Nephron (organoid): ENCODE results near the gene ZC3H8.
A peak's percentile ranks its signal among the peaks of the same experiment; 100 is the strongest.

Source experiments
- H3K27ac Mint-ChIP-seq, 3 experiments: 2 replicates each; pipeline ENCODE4 v1.8.0; 2020; ENCODE audit warnings: mixed read lengths in 3 of 3, mild to moderate bottlenecking in 2 of 3, moderate library complexity in 1 of 3
- H3K27me3 Mint-ChIP-seq: 2 replicates; pipeline ENCODE4 v1.8.0; 2021; ENCODE audit warnings: low read depth, mild to moderate bottlenecking, moderate library complexity, mixed read lengths
- H3K36me3 Mint-ChIP-seq: 2 replicates; pipeline ENCODE4 v1.8.0; 2020; ENCODE audit warnings: low read depth, mixed read lengths
- H3K4me1 Mint-ChIP-seq: 2 replicates; pipeline ENCODE4 v1.8.0; 2020; ENCODE audit warnings: mixed read lengths
- H3K4me3 Mint-ChIP-seq, 3 experiments: 2 replicates each; pipeline ENCODE4 v1.8.0; 2020; ENCODE audit warnings: mild to moderate bottlenecking in 3 of 3, mixed read lengths in 3 of 3, moderate library complexity in 2 of 3
- H3K9me3 Mint-ChIP-seq: 2 replicates; pipeline ENCODE4 v1.8.0; 2020; ENCODE audit warnings: mixed read lengths
- TF ChIP-seq, protein P1 (sequence below), 3 experiments: fragments of 200-600 bp; sonication (generic); IDR thresholded peaks; one replicate each; pipeline ENCODE4 v1.5.0; 2021; ENCODE audit warnings: antibody characterized with exemption in 3 of 3; ENCODE audit not compliant: unreplicated experiment in 3 of 3

ZC3H8 gene

GRCh38 chr2:112272669-112273068 is 17.8 kb upstream of the ZC3H8 start:
- H3K27ac Mint-ChIP-seq = peak overlapping the region; percentile 62 to 81 (median 78)
- H3K4me1 Mint-ChIP-seq = peaks cover 13% of the 10 kb centered on the region
- H3K36me3 Mint-ChIP-seq = no peaks in the 10 kb centered on the region
- H3K9me3 Mint-ChIP-seq = peaks cover 2% of the 10 kb centered on the region
- H3K27me3 Mint-ChIP-seq = peaks cover 4% of the 10 kb centered on the region
- H3K4me3 Mint-ChIP-seq = peak overlapping the region; percentile 64 to 67 (median 67)
- TF ChIP-seq, protein P1, sequence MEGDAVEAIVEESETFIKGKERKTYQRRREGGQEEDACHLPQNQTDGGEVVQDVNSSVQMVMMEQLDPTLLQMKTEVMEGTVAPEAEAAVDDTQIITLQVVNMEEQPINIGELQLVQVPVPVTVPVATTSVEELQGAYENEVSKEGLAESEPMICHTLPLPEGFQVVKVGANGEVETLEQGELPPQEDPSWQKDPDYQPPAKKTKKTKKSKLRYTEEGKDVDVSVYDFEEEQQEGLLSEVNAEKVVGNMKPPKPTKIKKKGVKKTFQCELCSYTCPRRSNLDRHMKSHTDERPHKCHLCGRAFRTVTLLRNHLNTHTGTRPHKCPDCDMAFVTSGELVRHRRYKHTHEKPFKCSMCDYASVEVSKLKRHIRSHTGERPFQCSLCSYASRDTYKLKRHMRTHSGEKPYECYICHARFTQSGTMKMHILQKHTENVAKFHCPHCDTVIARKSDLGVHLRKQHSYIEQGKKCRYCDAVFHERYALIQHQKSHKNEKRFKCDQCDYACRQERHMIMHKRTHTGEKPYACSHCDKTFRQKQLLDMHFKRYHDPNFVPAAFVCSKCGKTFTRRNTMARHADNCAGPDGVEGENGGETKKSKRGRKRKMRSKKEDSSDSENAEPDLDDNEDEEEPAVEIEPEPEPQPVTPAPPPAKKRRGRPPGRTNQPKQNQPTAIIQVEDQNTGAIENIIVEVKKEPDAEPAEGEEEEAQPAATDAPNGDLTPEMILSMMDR (IDR thresholded peaks at IDR 0.05; ENCODE audit: unreplicated experiment in 3 of 3) = no peak

- no peak overlapping the region for H3K4me3 Mint-ChIP-seq
- no peaks in the 10 kb centered on the region for H3K36me3 Mint-ChIP-seq
- H3K27ac Mint-ChIP-seq = no peak overlapping the region
- TF ChIP-seq, protein P1 (IDR thresholded peaks at IDR 0.05; ENCODE audit: unreplicated experiment in 3 of 3) = no peak
- H3K27me3 Mint-ChIP-seq = peaks cover 4% of the 10 kb centered on the region
- H3K4me1 Mint-ChIP-seq = peaks cover 4% of the 10 kb centered on the region
- H3K9me3 Mint-ChIP-seq = peaks cover 2% of the 10 kb centered on the region
Measured at GRCh38 chr2:112268547-112268946, 13.7 kb upstream of the ZC3H8 start.

GRCh38 chr2:112262876-112263275 is 8.0 kb upstream of the ZC3H8 start:
- H3K36me3 Mint-ChIP-seq = peaks cover 4% of the 10 kb centered on the region
- peaks cover 4% of the 10 kb centered on the region for H3K4me1 Mint-ChIP-seq
- TF ChIP-seq, protein P1 (IDR thresholded peaks at IDR 0.05; ENCODE audit: unreplicated experiment in 3 of 3) = no peak
- H3K4me3 Mint-ChIP-seq = no peak overlapping the region
- H3K27ac Mint-ChIP-seq = no peak overlapping the region
- H3K9me3 Mint-ChIP-seq = peaks cover 11% of the 10 kb centered on the region
- H3K27me3 Mint-ChIP-seq = peaks cover 8% of the 10 kb centered on the region

- peaks cover 8% of the 10 kb centered on the region for H3K27me3 Mint-ChIP-seq
- TF ChIP-seq, protein P1 (IDR thresholded peaks at IDR 0.05; ENCODE audit: unreplicated experiment in 3 of 3) = no peak
- peaks cover 4% of the 10 kb centered on the region for H3K36me3 Mint-ChIP-seq
- H3K4me1 Mint-ChIP-seq = peaks cover 4% of the 10 kb centered on the region
- no peak overlapping the region for H3K27ac Mint-ChIP-seq
- H3K4me3 Mint-ChIP-seq = no peak overlapping the region
- peaks cover 11% of the 10 kb centered on the region for H3K9me3 Mint-ChIP-seq
Measured at GRCh38 chr2:112260295-112260625, 5.4 kb upstream of the ZC3H8 start.

GRCh38 chr2:112259509-112260294 is 4.9 kb upstream of the ZC3H8 start:
- peaks cover 8% of the 10 kb centered on the region for H3K27me3 Mint-ChIP-seq
- H3K4me3 Mint-ChIP-seq = peak overlapping the region; percentile 32 to 53 (median 52)
- peaks cover 11% of the 10 kb centered on the region for H3K9me3 Mint-ChIP-seq
- H3K27ac Mint-ChIP-seq = no peak overlapping the region
- TF ChIP-seq, protein P1 (IDR thresholded peaks at IDR 0.05; ENCODE audit: unreplicated experiment in 3 of 3) = peak; percentile 93 to 95 (median 94)
- H3K4me1 Mint-ChIP-seq = peaks cover 4% of the 10 kb centered on the region
- peaks cover 4% of the 10 kb centered on the region for H3K36me3 Mint-ChIP-seq

- TF ChIP-seq, protein P1 (IDR thresholded peaks at IDR 0.05; ENCODE audit: unreplicated experiment in 3 of 3) = no peak
- Mint-ChIP-seq H3K27ac (peak overlapping the region in 1 of 3 experiments; percentile 18), H3K36me3 (peaks cover under 1% of the 10 kb centered on the region), H3K4me1 (peaks cover 15% of the 10 kb centered on the region), H3K27me3 (peaks cover 8% of the 10 kb centered on the region), H3K9me3 (peaks cover 7% of the 10 kb centered on the region), H3K4me3 (peak overlapping the region in 2 of 3 experiments; percentile 24 to 42)
Measured at GRCh38 chr2:112257575-112257974, 2.7 kb upstream of the ZC3H8 start.
